Putamen (tissue), 1 donor: Measurements from ENCODE around the gene CUBN.

ENCODE experiments used
- DNase-seq: peaks from one replicate; pipeline ENCODE4 v3.0.0-alpha.2; 2016; ENCODE audit warnings: low spot score

CUBN gene

GRCh38 chr10:16919121-16919982, 210.3 kb downstream of the CUBN start:
- no peak for DNase-seq

GRCh38 chr10:16916496-16916895, 213.1 kb downstream of the CUBN start:
- no peak for DNase-seq

- no peak for DNase-seq
Observed at GRCh38 chr10:16915300-16915699, 214.3 kb downstream of the CUBN start.

GRCh38 chr10:16913266-16913665, 216.3 kb downstream of the CUBN start:
- no peak for DNase-seq

GRCh38 chr10:16910793-16911164, 218.8 kb downstream of the CUBN start:
- DNase-seq, result no peak

- no peak for DNase-seq
Observed at GRCh38 chr10:16909961-16910792, 219.4 kb downstream of the CUBN start.

- DNase-seq, result no peak
Observed at GRCh38 chr10:16909271-16909767, 220.3 kb downstream of the CUBN start.

GRCh38 chr10:16907687-16908086, 221.9 kb downstream of the CUBN start:
- no peak for DNase-seq

- no peak for DNase-seq
Observed at GRCh38 chr10:16905320-16905719, 224.3 kb downstream of the CUBN start.

- DNase-seq, result no peak
Observed at GRCh38 chr10:16904639-16905061, 225.0 kb downstream of the CUBN start.

- DNase-seq, result no peak
Observed at GRCh38 chr10:16904049-16904448, 225.6 kb downstream of the CUBN start.

GRCh38 chr10:16902606-16903005, 227.0 kb downstream of the CUBN start:
- DNase-seq, result no peak

GRCh38 chr10:16901106-16901505, 228.5 kb downstream of the CUBN start:
- DNase-seq, result no peak

- no peak for DNase-seq
Observed at GRCh38 chr10:16896993-16897392, 232.6 kb downstream of the CUBN start.

- DNase-seq, result no peak
Observed at GRCh38 chr10:16894821-16895220, 234.8 kb downstream of the CUBN start.

GRCh38 chr10:16893664-16894063, 235.9 kb downstream of the CUBN start:
- no peak for DNase-seq

GRCh38 chr10:16891375-16892313, 238.0 kb downstream of the CUBN start:
- DNase-seq, result peak; percentile 8

- DNase-seq, result no peak
Observed at GRCh38 chr10:16890691-16891090, 238.9 kb downstream of the CUBN start.

- no peak for DNase-seq
Observed at GRCh38 chr10:16887565-16887964, 242.0 kb downstream of the CUBN start.

GRCh38 chr10:16886031-16886430, 243.6 kb downstream of the CUBN start:
- DNase-seq, result no peak

GRCh38 chr10:16884497-16884896, 245.1 kb downstream of the CUBN start:
- DNase-seq, result no peak

GRCh38 chr10:16883084-16883483, 246.5 kb downstream of the CUBN start:
- DNase-seq, result no peak
